HG02798 (cell line): ENCODE results near the gene CACNB1.

Experiments used
- ATAC-seq: cut with Tn5 transposase; IDR thresholded peaks from one replicate; pipeline ENCODE4 v1.9.1; 2021; ENCODE audit warnings: mild to moderate bottlenecking; ENCODE audit not compliant: unreplicated experiment, poor library complexity

Gene CACNB1

GRCh38 chr17:39208136-39208535, 10.7 kb upstream of the CACNB1 start:
- ATAC-seq: no peak

- ATAC-seq: no peak
Observed at GRCh38 chr17:39205112-39205526, 7.7 kb upstream of the CACNB1 start.

- ATAC-seq: no peak
Observed at GRCh38 chr17:39204245-39204644, 6.8 kb upstream of the CACNB1 start.

- ATAC-seq: no peak
Observed at GRCh38 chr17:39200957-39201510, 3.6 kb upstream of the CACNB1 start.

GRCh38 chr17:39200070-39200879, 2.8 kb upstream of the CACNB1 start, which contains the start of gene RPL19:
RPL19 (plus strand) TSS chr17:39200283; CDS start chr17:39200345, 62 bp downstream.
- peak; percentile 65 for ATAC-seq

- peak; percentile 76 for ATAC-seq
Observed at GRCh38 chr17:39199820-39200069, 2.3 kb upstream of the CACNB1 start.

GRCh38 chr17:39198186-39198566, 707 bp upstream of the CACNB1 start:
- ATAC-seq: no peak

GRCh38 chr17:39196808-39197291, 619 bp downstream of the CACNB1 start:
- no peak for ATAC-seq

GRCh38 chr17:39196241-39196807, 1.1 kb downstream of the CACNB1 start:
- no peak for ATAC-seq

GRCh38 chr17:39195568-39196160, 1.8 kb downstream of the CACNB1 start:
- ATAC-seq: no peak

GRCh38 chr17:39194985-39195524, 2.4 kb downstream of the CACNB1 start:
- ATAC-seq: no peak

- no peak for ATAC-seq
Observed at GRCh38 chr17:39194089-39194984, 3.1 kb downstream of the CACNB1 start.

- ATAC-seq: no peak
Observed at GRCh38 chr17:39193346-39193745, 4.1 kb downstream of the CACNB1 start.

- no peak for ATAC-seq
Observed at GRCh38 chr17:39192901-39193300, 4.6 kb downstream of the CACNB1 start.

GRCh38 chr17:39191750-39192510, 5.5 kb downstream of the CACNB1 start:
- ATAC-seq: no peak

GRCh38 chr17:39187152-39187830, 10.2 kb downstream of the CACNB1 start:
- no peak for ATAC-seq

- no peak for ATAC-seq
Observed at GRCh38 chr17:39186481-39187002, 10.9 kb downstream of the CACNB1 start.

GRCh38 chr17:39183720-39184119, 13.7 kb downstream of the CACNB1 start:
- no peak for ATAC-seq

GRCh38 chr17:39183045-39183444, 14.4 kb downstream of the CACNB1 start:
- no peak for ATAC-seq
